Measurements from ENCODE around the gene PRRC2B.

- TF ChIP-seq POU2F2 (IDR thresholded peaks at IDR 0.05; ENCODE audit: low read depth, low read length) (no peak), POLR2A (IDR thresholded peaks at IDR 0.05; ENCODE audit: low read depth, low read length) (no peak)
These were observed 27.8 kb downstream of the PRRC2B start for GRCh38 chr9:131421691-131422090.

Data from GM12891 (cell line).